HG03469 (cell line): ENCODE data around the gene TRPM8.

Source experiments
- ATAC-seq: cut with Tn5 transposase; IDR thresholded peaks from one replicate; pipeline ENCODE4 v1.9.1; 2021; ENCODE audit warnings: mild to moderate bottlenecking, moderate library complexity, moderate number of reproducible peaks; ENCODE audit not compliant: unreplicated experiment

Gene TRPM8

GRCh38 chr2:234033174-234033573 is 116.0 kb downstream of the TRPM8 start:
- no peak for ATAC-seq

- ATAC-seq = no peak
These were observed 116.7 kb downstream of the TRPM8 start for GRCh38 chr2:234033885-234034284.

GRCh38 chr2:234038076-234038802 is 121.1 kb downstream of the TRPM8 start:
- no peak for ATAC-seq

- ATAC-seq = no peak
These were observed 127.0 kb downstream of the TRPM8 start for GRCh38 chr2:234044157-234044556.

- ATAC-seq = no peak
These were observed 129.3 kb downstream of the TRPM8 start for GRCh38 chr2:234046521-234046920.

- ATAC-seq = no peak
These were observed 130.2 kb downstream of the TRPM8 start for GRCh38 chr2:234047361-234047760.

GRCh38 chr2:234048049-234048448 is 130.9 kb downstream of the TRPM8 start:
- no peak for ATAC-seq

GRCh38 chr2:234050455-234051135 is 133.4 kb downstream of the TRPM8 start, which contains the start of gene SPP2:
TSS of gene SPP2 (plus strand) at chr2:234050702. CDS start at chr2:234050787, 85 bp downstream.
- no peak for ATAC-seq

- no peak for ATAC-seq
These were observed 134.3 kb downstream of the TRPM8 start for GRCh38 chr2:234051374-234052070.

GRCh38 chr2:234058881-234059280 is 141.7 kb downstream of the TRPM8 start:
- ATAC-seq = no peak

GRCh38 chr2:234060236-234060635 is 143.1 kb downstream of the TRPM8 start:
- no peak for ATAC-seq

GRCh38 chr2:234061624-234062257 is 144.6 kb downstream of the TRPM8 start:
- ATAC-seq = no peak

- ATAC-seq = no peak
These were observed 149.4 kb downstream of the TRPM8 start for GRCh38 chr2:234066587-234066986.
